ENCODE results near the gene KRT4.

DNA sequence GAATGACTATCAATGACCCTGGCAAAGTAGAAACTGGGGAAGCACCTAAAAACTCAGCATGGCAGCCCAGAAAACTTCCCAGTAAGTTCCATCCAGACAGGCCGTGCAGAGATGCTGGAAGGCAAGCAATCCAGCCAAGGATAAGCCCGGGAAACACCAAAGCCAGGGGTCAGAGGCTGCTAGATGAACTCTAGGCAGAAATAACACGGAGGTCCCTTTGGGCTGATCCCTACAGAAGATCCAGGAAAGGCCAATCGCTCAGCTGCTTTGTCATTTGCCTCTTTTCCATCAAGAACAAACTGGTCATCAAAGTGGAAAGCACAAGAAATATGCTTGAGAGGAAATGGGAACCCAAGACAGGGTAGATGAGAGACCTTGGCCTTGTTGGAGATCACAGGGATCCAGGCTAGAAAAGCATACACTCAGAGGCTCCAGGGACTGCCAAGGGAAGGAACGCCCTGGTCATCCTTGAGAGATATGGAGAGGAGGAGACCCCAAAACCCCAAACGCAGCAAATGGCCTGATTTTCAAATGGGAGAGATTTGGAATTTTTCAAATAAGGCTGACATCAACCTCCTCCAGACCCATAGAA is 13.7 kb upstream of the KRT4 start:
- TF ChIP-seq EP300 (IDR thresholded peaks at IDR 0.05; ENCODE audit: borderline replicate concordance): no peak
- no peak for TF ChIP-seq REST (IDR thresholded peaks at IDR 0.05; ENCODE audit: low read depth)

Data from Ishikawa (cell line).